Adrenal gland (tissue), 19 donors: ENCODE results near the gene FRG2B. TPM values are rescaled to one million over a fixed set of nuclear protein-coding genes. Genes with fewer than 3 reads are reported as not detected.
A peak's percentile ranks its signal among the peaks of the same experiment; 100 is the strongest.
"Not testable (repeated sequence)": the region's sequence is repeated elsewhere in the genome, so short reads cannot be mapped to it uniquely, and the experiment has no call there.

ENCODE experiments used
- DNase-seq, 7 donors: peaks; one replicate each; pipeline ENCODE4 v3.0.0-alpha.2; 2019 to 2020
- H3K27ac ChIP-seq, 5 donors: fragments of 200-600 bp; sonication (generic) in 4 of 5; 1 replicate in 3 of 5; 2 replicates in 2 of 5; pipeline versions ENCODE4 v1.5.1 to v1.8.0; 2016 to 2020; ENCODE audit warnings: mild to moderate bottlenecking in 1 of 5
- H3K27me3 ChIP-seq: fragments of 200-600 bp; 2 replicates; pipeline ENCODE4 v1.8.0; 2021
- H3K36me3 ChIP-seq, 2 donors: fragments of 200-600 bp; replicated peaks in 1 of 2; 1 replicate in 1 of 2; 2 replicates in 1 of 2; pipeline versions ENCODE4 v1.5.1 to v1.8.0; 2018 to 2022
- H3K4me1 ChIP-seq, 2 donors: fragments of 200-600 bp; replicated peaks in 1 of 2; 1 replicate in 1 of 2; 2 replicates in 1 of 2; pipeline versions ENCODE4 v1.5.1 to v1.8.0; 2018 to 2021
- H3K4me3 ChIP-seq, 4 donors: fragments of 200-600 bp; sonication (generic) in 3 of 4; one replicate each; pipeline ENCODE4 v1.5.1; 2016 to 2018
- H3K9me3 ChIP-seq, 3 donors: fragments of 200-600 bp; sonication (generic) in 1 of 3; replicated peaks in 1 of 3; 1 replicate in 2 of 3; 2 replicates in 1 of 3; pipeline versions ENCODE4 v1.5.1 to v1.8.0; 2016 to 2021
- WGBS, 4 donors: extraction: QIAGEN DNeasy Blood & Tissue Kit in 2 of 4; methylation state at CpG; one replicate each; pipeline versions ENCODE4 v1.1.5 to v1.1.7; 2013 to 2017; 5-methylcytosine and 5-hydroxymethylcytosine counted together
- intact Hi-C, 2 donors: fragments of 100-400 bp; cut with DNase I; formaldehyde crosslinking; loops; one replicate each; pipeline versions ENCODE4 v1.14.1 to v1.15.0; 2022 to 2023
- long read RNA-seq, 10 donors: library from polyadenylated mRNA in 3 of 10; unstranded in 2 of 10; stranded (forward) in 1 of 10; transcript quantifications; one replicate each; pipeline ENCODE4 v2.0.0 and lab custom pipeline, GENCODE V29; 2021 to 2026
- polyA plus RNA-seq, 3 donors: library from polyadenylated mRNA; stranded (reverse); fragments of 200-250 nt in 2 of 3; fragments of 350-450 nt in 1 of 3; fragmentation: Illumina TruSeq in 1 of 3; extraction: RNeasy Lipid Tissue Mini Kit (QIAGEN cat#74804) in 1 of 3; gene quantifications; one replicate each; pipeline ENCODE4 v1.2.3, GENCODE V29; 2013 to 2014
- total RNA-seq, 9 donors: library from RNA; depleted of rRNA in 4 of 9; stranded (reverse); fragments of >200 nt in 4 of 9; fragments of 120-200 nt in 1 of 9; fragmentation: NEBNext Ultra II Directional in 1 of 9; extraction: Animal tissue kit (Norgen Biotek cat#: 25700) in 1 of 9; gene quantifications; one replicate each; pipeline versions ENCODE4 v1.1.0 to v1.2.4, GENCODE V29; 2013 to 2023
- donor health status: healthy with polysubstance abuse.
- donor health status: Bipolar disorder and iron deficiency.
- donor health status: DM: yes; HTN: yes; CAD: no.
- donor health status: DM: no; HTN: no; CAD: no.
- donor health status: DM: no; HTN: no; CAD: no.
- donor health status: DM: yes; HTN: yes; CAD: no.

The FRG2B gene
- not detected for total RNA-seq
- polyA plus RNA-seq: not detected
- long read RNA-seq, donor 1: 0 reads
- long read RNA-seq, donor 2: 0 reads
- long read RNA-seq, donor 3: 0 reads
- long read RNA-seq, donor 4: 0 reads
- long read RNA-seq, donor 5: 0 reads
- long read RNA-seq, donor 6: 0 reads
- long read RNA-seq, donor 7: 0 reads
- long read RNA-seq, donor 8: 0 reads
- long read RNA-seq, donor 9: 0 reads
- long read RNA-seq, donor 10: 0 reads

DNA sequence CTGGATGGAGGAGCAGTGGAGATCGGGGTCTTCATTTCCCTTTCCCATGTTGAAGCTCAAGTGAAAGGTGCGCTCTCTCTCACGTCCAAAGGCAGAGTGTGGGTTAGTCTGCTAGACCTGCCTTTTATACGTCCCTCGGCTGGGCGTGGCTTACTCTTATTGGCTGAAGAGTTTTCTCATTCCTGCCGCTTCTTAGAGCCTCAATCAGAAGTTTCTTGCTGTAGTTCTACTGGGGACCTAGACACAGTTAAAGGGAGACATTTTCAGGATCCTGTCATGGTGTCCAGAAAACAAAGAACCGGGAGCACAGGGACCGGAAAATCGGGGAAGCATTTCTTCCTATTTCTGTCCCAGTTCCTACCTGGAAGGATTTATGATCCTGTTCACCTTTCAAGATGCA lies at the start of gene FRG2B:
FRG2B (minus strand) TSS at position 101 of the 400 bp plus-strand sequence; CDS start at position 48, 53 bp downstream.
- H3K9me3 ChIP-seq, H3K4me3 ChIP-seq, intact Hi-C loops, H3K27ac ChIP-seq, H3K36me3 ChIP-seq, H3K4me1 ChIP-seq, H3K27me3 ChIP-seq, DNase-seq: not testable (repeated sequence)
- WGBS, 4 donors: 50 to 69% (median 53%) methylated on average over 1 to 3 of the region's 10 CpGs; no CpG with 5 or more reads in 1 of the 4 donors

DNA sequence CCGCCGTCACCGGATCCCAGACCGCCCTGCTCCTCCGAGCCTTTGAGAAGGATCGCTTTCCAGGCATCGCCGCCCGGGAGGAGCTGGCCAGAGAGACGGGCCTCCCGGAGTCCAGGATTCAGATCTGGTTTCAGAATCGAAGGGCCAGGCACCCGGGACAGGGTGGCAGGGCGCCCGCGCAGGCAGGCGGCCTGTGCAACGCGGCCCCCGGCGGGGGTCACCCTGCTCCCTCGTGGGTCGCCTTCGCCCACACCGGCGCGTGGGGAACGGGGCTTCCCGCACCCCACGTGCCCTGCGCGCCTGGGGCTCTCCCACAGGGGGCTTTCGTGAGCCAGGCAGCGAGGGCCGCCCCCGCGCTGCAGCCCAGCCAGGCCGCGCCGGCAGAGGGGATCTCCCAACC lies 40.9 kb upstream of the FRG2B start:
- DNase-seq, H3K4me3 ChIP-seq, H3K4me1 ChIP-seq, H3K36me3 ChIP-seq, H3K27ac ChIP-seq, intact Hi-C loops, H3K27me3 ChIP-seq, H3K9me3 ChIP-seq: not testable (repeated sequence)
- WGBS, 4 donors: no CpG with 5 or more reads among the region's 40 CpGs

DNA sequence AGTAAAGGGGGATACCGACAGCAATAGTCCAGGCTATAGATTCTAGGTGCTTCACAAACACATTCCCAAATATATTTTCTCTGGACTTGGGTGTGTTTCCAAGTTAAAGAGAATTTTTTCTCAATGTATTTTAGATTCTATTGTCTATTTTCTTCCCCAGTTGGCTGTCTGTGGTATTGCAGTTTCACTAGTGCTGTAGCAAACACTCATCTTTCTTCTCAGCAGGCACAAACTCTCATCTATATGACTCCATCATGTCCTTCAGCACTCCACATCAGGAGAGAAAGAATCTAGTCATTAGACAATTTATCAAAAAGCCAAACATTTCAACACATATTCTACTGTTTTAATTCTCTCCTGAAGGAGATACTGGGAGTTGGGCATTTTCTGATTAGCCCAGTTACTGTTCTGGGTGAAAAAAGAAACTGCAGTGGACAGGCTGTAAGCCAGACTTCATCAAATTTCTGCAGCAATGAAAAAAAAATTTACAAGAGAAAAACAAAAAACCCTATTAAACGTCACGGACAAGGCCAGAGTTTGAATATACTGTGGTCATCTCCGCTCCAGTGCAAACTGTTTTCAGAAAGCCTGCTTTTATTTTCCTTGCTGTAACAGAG lies 37.1 kb upstream of the FRG2B start:
- 25 to 43% (median 37%) methylated on average over 4 of the region's 4 CpGs for WGBS, 4 donors
- DNase-seq, intact Hi-C loops: not testable (repeated sequence)

DNA sequence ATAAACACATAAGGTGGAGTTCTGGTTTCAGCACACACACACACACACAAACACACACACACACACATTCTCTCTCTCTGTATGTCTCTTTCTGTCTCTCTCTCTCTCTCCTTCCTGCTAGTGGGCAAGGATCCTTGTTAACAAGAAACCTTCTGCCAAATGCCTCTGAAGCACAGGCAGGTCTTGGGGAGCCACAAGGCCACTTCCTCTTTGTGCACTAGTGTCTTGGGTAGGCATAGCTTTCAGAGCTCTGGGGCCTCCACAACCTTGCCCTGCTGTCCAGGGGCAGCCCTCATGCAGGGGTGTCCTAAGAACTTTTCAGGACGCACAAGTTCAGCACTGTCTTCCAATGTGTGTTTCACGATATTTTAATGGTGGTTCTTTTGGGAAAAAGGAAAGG lies 34.5 kb upstream of the FRG2B start:
- H3K4me1 ChIP-seq, H3K4me3 ChIP-seq, intact Hi-C loops, H3K9me3 ChIP-seq, H3K27me3 ChIP-seq, DNase-seq, H3K27ac ChIP-seq, H3K36me3 ChIP-seq: not testable (repeated sequence)
- WGBS, 4 donors: 53 to 81% (median 65%) methylated on average over 2 of the region's 2 CpGs; no CpG with 5 or more reads in 1 of the 4 donors

More for the DNA sequence above, 37.1 kb upstream of the FRG2B start:
- not testable (repeated sequence) for H3K27me3 ChIP-seq, H3K4me3 ChIP-seq, H3K4me1 ChIP-seq, H3K36me3 ChIP-seq, H3K27ac ChIP-seq, H3K9me3 ChIP-seq

DNA sequence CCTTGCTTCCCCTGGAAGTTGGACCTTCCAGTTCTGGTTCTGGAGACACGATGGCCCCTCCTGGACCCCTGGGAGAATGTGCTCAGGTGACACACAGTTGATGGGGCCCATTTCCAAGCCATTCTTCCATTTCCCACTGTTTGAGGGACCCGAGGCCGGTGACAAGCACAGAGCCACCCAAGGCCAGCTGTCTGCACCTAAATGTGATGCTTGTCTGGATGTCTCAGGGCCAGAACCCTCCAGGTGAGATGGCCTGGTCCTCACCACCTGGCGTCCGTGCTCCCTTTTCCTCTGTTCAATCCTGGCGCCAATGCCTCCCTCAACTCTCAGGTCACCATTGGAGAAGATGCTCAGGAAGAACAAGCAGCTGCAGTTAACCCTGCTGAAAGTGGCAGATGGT lies 33.9 kb upstream of the FRG2B start:
- H3K27me3 ChIP-seq, DNase-seq, H3K27ac ChIP-seq, intact Hi-C loops, H3K9me3 ChIP-seq, H3K36me3 ChIP-seq, H3K4me1 ChIP-seq, H3K4me3 ChIP-seq: not testable (repeated sequence)
- 44 to 61% (median 52%) methylated on average over 5 to 6 of the region's 6 CpGs for WGBS, 4 donors

DNA sequence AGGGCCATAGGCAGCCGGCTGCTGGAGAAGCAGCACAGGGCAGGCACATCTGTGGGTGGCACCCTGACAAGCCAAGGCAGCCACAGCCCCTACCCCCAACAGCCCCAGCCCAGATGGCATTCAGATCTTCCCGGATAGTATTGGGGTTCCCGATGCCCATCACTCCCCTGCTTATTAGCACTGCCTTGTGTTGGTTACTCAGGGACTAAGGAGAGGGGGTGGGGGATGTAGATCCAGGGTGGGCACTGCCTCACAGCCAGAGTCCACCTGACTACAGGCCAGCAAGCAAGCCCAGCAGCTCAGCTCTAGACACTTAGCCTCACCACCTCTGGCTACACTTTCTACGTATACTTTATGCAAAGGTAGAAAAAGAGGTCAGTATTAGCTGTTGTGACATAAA lies 30.7 kb upstream of the FRG2B start:
- DNase-seq, H3K27me3 ChIP-seq, H3K36me3 ChIP-seq, H3K4me1 ChIP-seq, H3K27ac ChIP-seq, H3K9me3 ChIP-seq, intact Hi-C loops, H3K4me3 ChIP-seq: not testable (repeated sequence)
- 70 to 93% (median 76%) methylated on average over 3 of the region's 4 CpGs for WGBS, 4 donors

DNA sequence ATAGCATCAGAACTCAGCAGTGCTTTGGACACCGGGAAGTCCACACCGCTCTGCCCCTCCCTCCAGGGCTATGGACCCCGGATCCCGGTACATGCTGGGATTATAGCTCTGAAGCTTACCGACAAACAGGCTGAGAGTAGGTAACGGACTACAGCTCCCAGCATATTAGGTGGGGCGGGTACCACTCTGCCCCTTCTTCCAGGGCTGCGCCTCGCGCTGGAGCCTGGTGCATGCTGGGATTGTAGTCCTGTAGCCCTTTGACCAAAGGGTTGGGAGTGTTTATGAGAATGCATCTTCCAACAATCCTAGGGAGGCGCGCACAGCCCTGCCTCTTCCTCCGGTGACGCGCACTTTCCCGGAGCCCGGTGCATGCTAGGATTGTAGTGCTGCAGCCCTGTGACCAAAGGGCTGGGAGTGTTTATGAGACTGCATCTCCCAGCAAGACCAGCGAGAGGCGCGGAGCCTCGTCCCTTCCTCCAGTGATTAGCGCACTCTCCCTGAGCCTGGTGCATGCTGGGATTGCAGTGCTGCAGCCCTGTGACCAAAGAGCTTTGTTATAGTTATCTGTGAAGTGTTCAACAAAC lies 22.4 kb upstream of the FRG2B start:
- WGBS, 4 donors: 8 to 20% methylated on average over 4 of the region's 22 CpGs; no CpG with 5 or more reads in 2 of the 4 donors
- peak in 1 of 7 donors; percentile 14 for DNase-seq
- H3K27me3 ChIP-seq, H3K4me3 ChIP-seq, H3K4me1 ChIP-seq, H3K9me3 ChIP-seq, H3K27ac ChIP-seq, H3K36me3 ChIP-seq, intact Hi-C loops: not testable (repeated sequence)
